Activated CD4-positive, CD25-positive, alpha-beta regulatory T cell treated with anti-CD3 and anti-CD28 coated beads, Interleukin-2, amount 50 U/mL, for 24 hours (primary cell): ENCODE data around the gene ZNF221.

Experiments used
- ATAC-seq, 2 donors: fragments of 150-1000 bp; cut with Tn5 transposase; one replicate each; pipeline ENCODE4 v1.10.0; 2021; ENCODE audit warnings: mild to moderate bottlenecking in 1 of 2, moderate library complexity in 1 of 2

The ZNF221 gene

DNA sequence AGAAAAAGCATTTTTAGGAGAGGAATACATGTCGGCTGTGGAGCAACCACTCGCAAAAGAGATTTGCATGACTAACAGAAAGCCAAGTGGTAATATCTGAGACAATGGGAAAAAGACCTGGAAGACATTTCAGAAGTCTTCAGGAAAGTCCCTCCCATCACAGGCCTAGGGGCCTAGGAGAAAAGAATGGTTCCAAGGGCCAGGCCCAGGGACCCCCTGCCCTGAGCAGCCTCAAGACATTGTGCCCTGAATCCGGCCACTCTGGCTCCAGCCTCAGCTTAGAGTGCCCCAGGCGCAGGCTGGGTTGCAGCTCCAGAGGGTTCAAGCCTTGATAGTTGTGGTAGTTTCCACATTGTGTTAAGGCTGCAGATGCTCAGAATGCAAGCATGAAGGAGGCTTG is 9.4 kb downstream of the ZNF221 start:
- ATAC-seq = no peak

DNA sequence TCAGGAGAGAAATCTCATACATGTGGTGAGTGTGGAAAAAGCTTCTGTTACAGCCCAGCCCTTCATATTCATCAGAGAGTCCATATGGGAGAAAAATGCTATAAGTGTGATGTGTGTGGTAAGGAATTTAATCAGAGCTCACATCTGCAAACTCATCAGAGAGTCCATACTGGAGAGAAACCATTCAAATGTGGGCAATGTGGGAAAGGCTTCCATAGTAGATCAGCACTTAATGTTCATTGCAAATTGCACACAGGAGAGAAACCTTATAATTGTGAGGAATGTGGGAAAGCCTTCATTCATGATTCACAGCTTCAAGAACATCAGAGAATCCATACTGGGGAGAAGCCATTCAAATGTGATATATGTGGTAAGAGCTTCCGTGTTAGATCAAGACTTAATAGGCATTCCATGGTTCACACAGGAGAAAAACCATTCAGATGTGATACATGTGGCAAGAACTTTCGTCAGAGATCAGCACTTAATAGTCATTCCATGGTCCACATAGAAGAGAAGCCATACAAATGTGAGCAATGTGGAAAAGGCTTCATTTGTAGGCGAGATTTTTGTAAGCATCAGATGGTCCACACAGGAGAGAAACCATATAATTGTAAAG is 15.2 kb downstream of the ZNF221 start:
- no peak for ATAC-seq

DNA sequence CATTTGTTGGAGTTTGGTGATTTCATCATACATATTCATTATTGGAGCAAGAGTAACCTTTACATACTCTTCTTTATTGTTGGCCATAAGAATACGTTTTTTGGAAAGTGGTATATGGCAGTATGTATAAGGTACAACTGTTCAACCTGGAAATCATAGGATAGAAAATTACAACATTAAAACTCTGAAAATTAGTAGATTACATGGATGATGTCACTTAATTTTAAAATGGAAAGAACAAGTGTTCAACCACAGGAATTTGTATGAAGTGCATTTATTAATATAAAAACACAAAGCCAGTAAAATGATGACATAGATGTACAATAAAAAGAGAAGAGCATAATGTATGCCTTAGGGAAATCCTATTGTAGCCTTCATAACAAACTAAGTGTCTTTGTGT is 25.7 kb downstream of the ZNF221 start:
- ATAC-seq = no peak

DNA sequence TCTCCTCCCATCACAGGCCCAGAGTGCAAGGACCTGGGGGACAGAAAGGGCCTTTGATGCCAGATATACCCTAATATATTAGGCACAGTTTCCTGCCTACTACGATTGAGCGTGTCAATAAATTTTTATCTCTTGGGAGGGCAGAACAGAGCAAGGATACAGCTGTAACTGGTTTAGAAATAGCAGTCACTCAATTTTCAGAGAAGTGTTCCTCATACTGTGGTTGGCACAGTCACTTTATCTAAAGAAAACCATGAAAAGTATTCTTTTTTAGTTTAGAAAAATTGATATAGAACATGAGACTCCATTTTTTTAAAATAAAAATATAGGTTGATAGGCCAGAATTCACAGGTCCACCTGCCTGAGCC is 32.5 kb downstream of the ZNF221 start:
- peak in 1 of 2 donors; percentile 13 for ATAC-seq

DNA sequence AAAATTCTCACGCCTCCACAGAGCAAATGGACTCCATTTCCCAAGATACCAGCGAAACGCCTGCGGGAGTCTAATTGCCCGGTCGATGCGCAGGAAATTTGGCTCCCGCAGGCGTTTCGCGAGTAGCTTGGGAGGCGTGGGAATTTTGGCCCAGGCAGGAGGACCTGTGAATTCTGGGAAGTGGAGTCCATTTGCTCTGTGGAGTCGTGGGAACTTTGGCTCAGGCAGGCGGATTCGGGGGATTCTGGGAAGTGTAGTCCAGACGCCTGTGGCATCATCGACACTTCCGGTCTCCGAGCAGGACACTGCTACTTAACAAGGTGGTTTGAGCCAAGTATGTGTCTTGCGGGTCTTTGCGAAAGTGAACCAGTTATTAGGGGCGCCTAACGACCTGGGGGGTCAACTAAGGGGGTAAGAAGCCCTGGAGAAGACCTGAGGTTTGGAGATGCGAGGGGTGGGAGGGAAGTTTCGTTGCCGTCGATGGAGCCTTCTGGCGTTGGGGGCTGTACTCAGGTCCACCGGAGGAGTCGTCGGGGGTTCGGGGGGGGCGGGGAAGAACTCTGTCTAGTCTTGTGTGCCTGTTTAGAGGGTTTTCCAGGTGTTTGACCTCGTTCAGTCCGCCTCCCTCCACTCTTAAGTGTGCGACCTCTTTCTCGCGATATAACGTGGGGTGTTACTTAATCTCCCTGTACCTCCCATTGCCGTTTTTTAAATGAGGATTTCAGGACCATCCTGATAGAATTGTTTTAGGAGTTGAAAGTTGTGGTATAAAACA is 33.1 kb downstream of the ZNF221 start, which contains the start of gene ZNF155:
ZNF155 (plus strand) TSS at position 277 of the 775 bp plus-strand sequence. CDS start 4,356 bp downstream, outside the sequence.
- ATAC-seq = peak; percentile 91 to 96

DNA sequence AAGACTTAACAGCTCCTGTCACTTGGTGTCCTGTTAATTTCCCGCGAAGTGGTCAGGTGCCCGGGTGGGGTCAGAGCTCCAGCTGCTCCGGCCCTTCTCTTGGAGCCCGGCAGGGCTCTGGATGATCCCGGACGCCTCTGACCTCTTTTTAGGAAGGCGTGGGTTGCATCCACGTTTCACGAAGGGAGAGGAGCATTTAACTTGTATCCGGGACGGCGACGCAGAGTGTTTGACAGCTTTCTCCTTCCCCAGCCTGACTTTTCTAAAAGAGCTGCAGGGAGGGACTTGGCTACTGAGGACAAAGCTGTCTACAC is 33.6 kb downstream of the ZNF221 start:
- ATAC-seq = no peak

DNA sequence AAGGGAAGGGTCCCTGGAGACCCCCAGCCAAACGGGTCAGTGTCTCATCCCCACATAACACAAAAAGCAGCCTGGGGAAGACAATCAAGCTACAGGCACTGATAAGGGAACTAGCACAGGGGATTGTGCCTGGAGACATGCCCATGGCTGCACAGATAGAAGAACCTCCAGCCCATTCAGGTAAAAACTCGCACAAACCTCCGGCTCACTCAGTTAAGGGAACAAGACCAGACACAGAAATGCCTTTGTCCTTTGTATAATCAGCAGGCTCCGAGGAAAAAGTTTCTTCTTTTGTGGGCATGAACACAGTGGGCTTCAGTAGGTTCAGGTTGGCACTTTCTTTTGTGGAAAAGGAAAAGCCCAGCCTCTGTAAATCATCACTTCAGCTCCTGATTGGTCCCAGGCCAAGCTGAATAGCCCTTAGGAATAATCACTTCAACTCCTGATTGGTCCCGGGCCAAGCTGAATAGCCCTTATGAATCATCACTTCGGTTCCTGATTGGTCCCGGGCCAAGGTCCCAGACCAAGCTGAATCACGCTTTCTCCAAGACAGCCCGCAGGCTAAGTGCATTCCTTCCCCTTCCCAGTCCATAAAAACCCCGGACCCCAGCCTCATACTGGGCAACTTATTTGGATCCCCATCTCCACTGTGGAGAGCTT is 46.7 kb downstream of the ZNF221 start:
- no peak for ATAC-seq

DNA sequence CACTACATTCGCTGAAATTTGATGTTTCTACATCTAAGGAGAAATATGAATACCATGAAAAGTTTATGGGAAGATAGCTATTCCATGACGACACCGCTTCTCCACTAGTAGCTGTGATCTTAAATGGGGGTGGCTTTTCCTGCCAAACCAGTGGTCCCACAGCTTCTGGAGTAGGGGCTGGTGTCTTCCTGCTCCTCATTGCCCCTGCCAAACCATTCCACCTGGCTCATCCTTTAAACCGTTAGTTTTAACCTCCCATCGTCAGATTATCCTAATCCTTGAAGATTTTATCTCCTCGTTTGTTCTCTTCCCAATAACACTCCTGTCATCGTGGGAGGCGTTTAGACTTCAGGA is 51.2 kb downstream of the ZNF221 start:
- ATAC-seq = no peak

DNA sequence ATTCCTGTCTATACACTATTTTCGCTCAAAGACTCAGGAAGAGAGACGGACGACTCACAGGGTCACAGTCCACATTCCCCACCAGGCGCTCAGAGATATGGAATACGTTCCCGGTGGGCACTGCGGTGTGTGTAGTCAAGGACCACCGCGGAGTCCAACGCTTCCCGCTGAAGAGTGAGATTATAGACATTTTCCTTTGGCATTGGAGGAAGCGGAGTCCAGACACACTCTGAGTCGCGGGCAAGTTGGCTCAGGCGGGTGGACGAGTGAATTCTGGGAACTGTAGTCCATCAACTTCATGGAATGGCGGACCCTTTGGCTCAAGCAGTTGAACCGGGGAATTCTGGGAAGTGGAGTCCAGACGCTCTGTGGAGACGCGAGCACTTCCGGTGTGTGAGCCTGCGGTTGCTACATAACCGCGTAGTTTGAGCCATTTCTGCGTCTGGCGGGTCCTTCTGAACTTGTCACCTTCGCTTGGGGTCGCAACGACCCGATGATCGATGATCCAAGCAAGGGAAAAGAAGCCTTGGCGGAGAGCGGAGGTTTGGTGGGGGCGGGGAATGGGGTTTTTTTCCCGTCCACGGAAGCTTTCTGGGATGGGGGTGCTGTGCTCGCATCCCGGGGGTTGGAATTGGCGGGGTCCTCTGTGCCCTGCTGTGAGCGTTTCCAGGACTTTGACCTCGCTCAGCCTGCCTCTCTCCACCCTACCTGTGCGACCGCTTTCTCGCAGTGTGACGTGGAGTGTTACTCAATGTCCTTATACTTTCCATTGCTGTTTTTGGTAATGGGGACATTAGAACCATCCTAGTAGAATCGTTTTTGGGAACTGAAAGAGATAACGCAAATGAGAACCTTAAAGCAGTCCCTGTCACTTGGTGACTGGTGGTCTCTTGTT is 51.8 kb downstream of the ZNF221 start, which contains the start of gene ZNF230:
ZNF230 (plus strand) TSS at position 392 of the 895 bp plus-strand sequence. CDS start 4,122 bp downstream, outside the sequence.
- peak; percentile 99 for ATAC-seq

DNA sequence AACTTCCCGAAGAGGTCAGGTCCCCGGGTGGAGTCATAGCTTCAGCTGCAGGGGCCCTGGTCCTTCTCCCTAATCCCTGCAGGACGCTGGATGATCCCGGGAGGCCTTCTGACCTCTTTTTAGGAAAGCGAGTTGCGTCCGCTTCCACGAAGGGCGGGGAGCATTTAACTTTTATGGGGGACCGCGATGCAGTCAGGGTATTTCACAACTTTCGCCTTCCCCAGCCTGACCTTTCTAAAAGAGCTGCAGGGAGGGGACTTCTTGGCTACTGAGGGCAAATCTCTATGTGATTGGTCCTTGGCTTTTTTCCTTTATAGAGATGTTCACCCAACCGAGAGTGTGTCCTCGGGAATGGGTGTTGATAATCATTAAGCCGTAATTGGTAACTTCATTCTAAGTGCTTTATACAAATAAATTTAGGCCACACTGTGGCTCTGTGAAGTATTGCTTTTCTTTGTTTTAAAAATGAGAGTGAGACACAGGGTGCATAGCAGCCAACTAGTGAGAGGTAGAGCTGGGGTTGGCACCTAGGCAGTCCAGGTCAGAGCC is 52.5 kb downstream of the ZNF221 start:
- ATAC-seq = no peak

DNA sequence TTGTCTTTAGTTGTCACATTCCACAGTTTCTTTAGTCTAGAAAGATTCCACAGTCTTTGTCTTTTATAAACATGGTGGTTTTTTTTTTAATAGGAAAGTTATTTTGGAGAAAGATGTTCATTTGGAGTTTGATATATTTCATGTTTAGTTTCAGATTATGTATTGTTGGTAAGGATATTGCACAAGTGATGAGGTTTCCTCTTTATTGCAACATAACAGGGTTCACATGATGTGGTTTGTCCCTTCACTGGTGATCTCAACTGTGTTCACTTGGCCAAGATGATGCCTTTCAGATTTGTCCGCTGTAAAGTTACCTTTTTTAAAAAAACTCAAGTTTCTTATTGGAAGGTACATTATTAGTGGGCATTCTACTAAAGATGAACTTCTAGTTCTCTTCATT is 54.9 kb downstream of the ZNF221 start:
- no peak for ATAC-seq

DNA sequence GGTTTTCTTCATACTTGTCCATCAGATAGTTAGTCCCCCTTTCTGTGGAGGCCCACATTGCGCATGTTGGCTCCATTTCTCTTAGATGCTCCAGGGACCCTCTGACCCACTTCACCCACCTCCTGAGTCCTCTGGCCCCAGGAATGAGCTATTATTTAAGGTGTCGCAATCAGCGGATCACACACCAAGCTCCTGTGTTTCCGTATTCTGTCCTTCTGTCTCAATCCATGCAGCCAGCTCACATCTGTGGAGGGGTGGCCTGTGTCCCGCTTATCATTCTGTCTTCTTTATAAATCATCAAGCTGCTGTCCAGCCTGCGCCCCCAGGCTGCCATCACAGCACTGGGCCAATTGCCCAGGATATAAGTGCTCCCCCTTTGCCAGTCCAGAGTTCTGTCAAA is 56.4 kb downstream of the ZNF221 start:
- ATAC-seq = no peak

DNA sequence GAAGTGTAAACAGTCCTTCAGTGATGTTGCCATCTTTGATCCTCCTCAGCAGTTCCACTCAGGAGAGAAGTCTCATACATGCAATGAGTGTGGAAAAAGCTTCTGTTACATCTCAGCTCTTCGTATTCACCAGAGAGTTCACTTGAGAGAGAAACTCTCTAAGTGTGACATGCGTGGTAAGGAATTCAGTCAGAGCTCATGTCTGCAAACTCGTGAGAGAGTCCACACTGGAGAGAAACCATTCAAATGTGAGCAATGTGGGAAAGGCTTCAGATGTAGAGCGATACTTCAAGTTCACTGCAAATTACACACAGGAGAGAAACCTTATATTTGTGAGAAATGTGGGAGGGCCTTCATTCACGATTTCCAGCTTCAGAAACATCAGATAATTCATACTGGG is 59.4 kb downstream of the ZNF221 start:
- ATAC-seq = no peak
